ENCODE measurements around the gene NXT2. TPM values are rescaled to one million over a fixed set of nuclear protein-coding genes. Genes with fewer than 3 reads are reported as not detected.
"Not testable (repeated sequence)": the region's sequence is repeated elsewhere in the genome, so short reads cannot be mapped to it uniquely, and the experiment has no call there.

The NXT2 gene
- total RNA-seq, 1 donor from 2014 or later: 12.5 TPM

DNA sequence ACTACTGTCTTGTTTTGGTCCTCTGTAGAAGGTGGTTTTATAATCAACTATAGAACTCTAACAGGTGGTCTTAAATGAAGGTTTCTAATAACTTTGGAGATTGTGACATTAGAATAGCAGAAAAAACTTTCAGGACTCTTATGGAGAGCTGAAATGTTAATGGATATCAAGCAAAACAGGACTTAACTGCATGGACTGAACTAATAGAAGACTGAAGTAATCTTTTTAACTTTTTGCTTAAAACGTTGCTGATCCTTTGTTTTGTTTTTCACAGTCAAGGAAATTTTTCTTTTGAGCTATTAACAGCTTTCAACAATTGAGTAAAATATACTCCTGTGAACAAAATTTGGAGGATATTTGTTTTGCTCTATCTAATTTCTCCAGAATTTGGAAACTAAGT is 17.2 kb downstream of the NXT2 start:
- Mint-ChIP-seq H3K27me3 (no peaks in the 10 kb centered on the region), H3K4me3 (no peak overlapping the region), H3K27ac (no peak overlapping the region), H3K4me1 (no peaks in the 10 kb centered on the region), H3K9me3 (no peaks in the 10 kb centered on the region), H3K36me3 (ENCODE audit: low read depth) (no peaks in the 10 kb centered on the region)
- no peak for DNase-seq
- intact Hi-C loops (cut with micrococcal nuclease): no loop called here

DNA sequence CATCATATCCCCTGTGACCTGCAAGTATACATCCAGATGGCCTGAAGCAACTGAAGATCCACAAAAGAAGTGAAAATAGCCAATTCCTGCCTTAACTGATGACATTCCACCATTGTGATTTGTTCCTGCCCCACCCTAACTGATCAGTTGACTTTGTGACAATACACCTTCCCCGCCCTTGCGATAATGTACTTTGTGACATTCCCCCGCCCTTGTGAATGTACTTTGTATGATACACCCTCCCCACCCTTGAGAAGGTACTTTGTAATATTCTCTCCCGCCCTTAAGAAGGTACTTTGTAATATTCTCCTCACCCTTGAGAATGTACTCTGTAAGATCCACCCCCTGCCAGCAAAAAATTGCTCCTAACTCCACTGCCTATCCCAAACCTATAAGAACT is 39.4 kb downstream of the NXT2 start:
- H3K36me3 Mint-ChIP-seq (ENCODE audit: low read depth); intact Hi-C loops (cut with micrococcal nuclease); H3K27me3 Mint-ChIP-seq; H3K9me3 Mint-ChIP-seq; H3K27ac Mint-ChIP-seq; DNase-seq; H3K4me1 Mint-ChIP-seq; H3K4me3 Mint-ChIP-seq: not testable (repeated sequence)

DNA sequence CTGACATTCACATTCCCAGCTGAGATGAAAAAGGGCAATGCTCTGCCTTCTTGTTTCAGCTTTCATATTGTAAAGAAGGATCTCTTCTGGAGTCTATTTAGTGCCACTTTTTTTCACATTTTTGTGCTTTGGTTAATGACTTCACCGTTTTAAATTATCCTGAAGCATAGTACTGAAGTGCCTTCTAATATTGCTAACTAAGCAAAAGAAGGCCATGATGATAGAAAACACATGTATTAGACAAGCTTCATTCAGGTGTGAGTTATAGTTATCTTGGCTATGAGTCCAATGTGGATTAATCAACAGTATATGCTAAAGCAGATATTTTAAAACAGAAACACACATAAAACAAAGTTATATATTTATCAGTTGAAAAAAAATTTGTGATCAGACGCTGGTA is 40.4 kb downstream of the NXT2 start:
- no peaks in the 10 kb centered on the region for H3K36me3 Mint-ChIP-seq (ENCODE audit: low read depth)

DNA sequence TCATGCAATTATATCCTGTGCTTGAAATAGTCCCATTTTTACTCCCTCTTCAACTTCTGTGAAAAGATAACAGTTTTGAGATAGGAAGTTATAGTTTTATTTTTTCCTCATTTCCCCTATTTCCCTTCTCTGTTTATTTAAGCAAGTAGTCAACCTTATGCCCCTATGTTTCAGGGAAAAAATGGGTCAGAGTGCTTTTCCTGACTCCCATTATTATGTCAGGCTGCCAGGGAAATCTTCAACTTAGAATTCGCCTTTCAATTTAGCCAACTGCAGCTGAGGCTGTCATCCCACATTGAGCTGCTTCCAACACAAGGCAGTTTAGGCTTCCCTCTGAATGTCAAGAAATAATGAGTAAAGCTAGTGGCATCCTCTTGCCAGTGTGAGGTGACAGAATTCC is 42.3 kb downstream of the NXT2 start:
- Mint-ChIP-seq H3K4me1 (no peaks in the 10 kb centered on the region), H3K9me3 (no peaks in the 10 kb centered on the region), H3K27ac (no peak overlapping the region), H3K27me3 (peaks cover 3% of the 10 kb centered on the region), H3K36me3 (ENCODE audit: low read depth) (no peaks in the 10 kb centered on the region), H3K4me3 (no peak overlapping the region)
- no peak for DNase-seq
- intact Hi-C loops (cut with micrococcal nuclease): no loop called here

More for the DNA sequence above, 40.4 kb downstream of the NXT2 start:
- Mint-ChIP-seq H3K27ac (no peak overlapping the region), H3K4me1 (no peaks in the 10 kb centered on the region), H3K4me3 (no peak overlapping the region), H3K27me3 (peaks cover 5% of the 10 kb centered on the region), H3K9me3 (no peaks in the 10 kb centered on the region)
- intact Hi-C loops (cut with micrococcal nuclease): no loop called here
- no peak for DNase-seq

DNA sequence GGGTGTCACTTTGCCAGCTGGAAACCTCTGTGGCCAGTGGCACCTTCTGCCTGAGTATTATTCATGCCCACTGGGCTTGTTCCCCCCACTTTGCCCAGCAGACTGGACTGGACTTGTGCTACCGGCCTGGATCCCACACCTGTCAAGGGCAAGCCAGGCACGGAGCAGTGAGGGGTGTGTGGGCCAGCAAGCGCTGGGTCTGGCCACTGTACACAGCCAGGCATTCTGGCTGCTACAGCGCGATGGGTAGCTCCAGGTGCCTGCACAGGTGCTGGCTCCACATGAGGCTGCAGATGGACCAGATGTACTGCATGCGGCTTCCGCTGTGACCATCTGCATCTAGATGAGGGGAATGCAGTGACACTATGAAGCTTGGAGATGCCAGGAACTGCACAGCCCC is 48.8 kb downstream of the NXT2 start:
- no peak overlapping the region for H3K4me3 Mint-ChIP-seq
- no peaks in the 10 kb centered on the region for H3K36me3 Mint-ChIP-seq (ENCODE audit: low read depth)
- no peaks in the 10 kb centered on the region for H3K4me1 Mint-ChIP-seq
- H3K27me3 Mint-ChIP-seq: peaks cover 3% of the 10 kb centered on the region
- no peak for DNase-seq
- intact Hi-C loops (cut with micrococcal nuclease): no loop called here
- no peak overlapping the region for H3K27ac Mint-ChIP-seq
- no peaks in the 10 kb centered on the region for H3K9me3 Mint-ChIP-seq

DNA sequence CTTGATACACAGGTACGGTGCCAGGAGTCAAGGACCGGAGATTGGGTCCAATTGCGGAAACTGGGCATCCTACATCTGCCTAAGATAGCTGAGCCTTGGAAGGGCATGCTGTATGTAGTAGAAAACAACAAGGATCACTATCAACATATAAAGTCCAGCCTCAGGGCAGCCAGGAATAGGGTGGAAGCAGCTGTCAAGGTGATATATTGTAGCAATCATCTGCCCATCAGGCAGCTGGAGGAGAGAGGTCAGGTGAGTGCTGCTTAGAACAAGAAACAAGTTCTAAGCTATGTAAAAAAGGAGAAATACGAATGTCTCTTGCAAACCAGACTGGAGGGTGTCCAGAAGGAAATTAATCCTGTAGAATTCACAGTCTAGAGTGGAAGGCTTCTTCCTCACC is 53.5 kb downstream of the NXT2 start:
- no peaks in the 10 kb centered on the region for H3K27me3 Mint-ChIP-seq
- intact Hi-C loops (cut with micrococcal nuclease): no loop called here
- H3K36me3 Mint-ChIP-seq (ENCODE audit: low read depth): no peaks in the 10 kb centered on the region
- H3K27ac Mint-ChIP-seq: no peak overlapping the region
- H3K4me1 Mint-ChIP-seq: no peaks in the 10 kb centered on the region
- H3K4me3 Mint-ChIP-seq: no peak overlapping the region
- DNase-seq: no peak
- no peaks in the 10 kb centered on the region for H3K9me3 Mint-ChIP-seq

Other genes starting within 250 kb of the NXT2 start
- not detected in 2 replicates for gene GUCY2F, start 54.8 kb upstream of the NXT2 start, total RNA-seq
- gene KCNE5, start 88.3 kb downstream of the NXT2 start, total RNA-seq: 0.44 and 0.83 TPM in 2 replicates
- 75.9 and 87.5 TPM in 2 replicates for gene ACSL4, start 196.4 kb downstream of the NXT2 start, total RNA-seq

Measured in activated CD4-positive, alpha-beta T cell treated with anti-CD3 and anti-CD28 coated beads, Interleukin-2, amount 10 ng/mL, durations not matched to agents 24 days and 14 days (primary cell).